GM12873 (cell line): ENCODE results near the gene SESN3.

ENCODE experiments used
- CTCF ChIP-seq: IDR thresholded peaks from 2 replicates; pipeline ENCODE4 v1.5.1; 2012; ENCODE audit warnings: low read depth, mild to moderate bottlenecking, moderate library complexity, low read length, control low read depth; ENCODE audit not compliant: insufficient read depth; ENCODE audit errors: missing control alignments

Gene SESN3

GRCh38 chr11:95193541-95193940 is 37.5 kb downstream of the SESN3 start:
- no peak for TF ChIP-seq CTCF

- no peak for TF ChIP-seq CTCF
Observed at GRCh38 chr11:95192717-95193116, 38.3 kb downstream of the SESN3 start.

- TF ChIP-seq CTCF = no peak
Observed at GRCh38 chr11:95187723-95188122, 43.3 kb downstream of the SESN3 start.

- TF ChIP-seq CTCF = no peak
Observed at GRCh38 chr11:95182397-95182796, 48.6 kb downstream of the SESN3 start.

GRCh38 chr11:95175818-95176380 is 55.1 kb downstream of the SESN3 start:
- no peak for TF ChIP-seq CTCF

- TF ChIP-seq CTCF = no peak
Observed at GRCh38 chr11:95170294-95170693, 60.7 kb downstream of the SESN3 start.

GRCh38 chr11:95166781-95167180 is 64.2 kb downstream of the SESN3 start:
- TF ChIP-seq CTCF = no peak
